OCI-LY1 (cell line): ENCODE measurements around the gene MAPK12.

Experiments
- H2AFZ ChIP-seq: fragments of 200-600 bp; sonication (generic), shearing (Covaris generic); 2 replicates; pipeline ENCODE4 v1.6.0; 2014; ENCODE audit warnings: antibody characterized with exemption, mild to moderate bottlenecking, low read length
- H3F3A ChIP-seq: fragments of 200-600 bp; sonication (generic), shearing (Covaris generic); 2 replicates; pipeline ENCODE4 v1.6.0; 2014; ENCODE audit warnings: mild to moderate bottlenecking, antibody characterized with exemption, low read length, moderate library complexity; ENCODE audit not compliant: insufficient read depth
- H3K27ac ChIP-seq: fragments of 200-600 bp; sonication (generic); 2 replicates; pipeline ENCODE4 v1.5.1; 2014; ENCODE audit warnings: low read length, mixed run types, mild to moderate bottlenecking, low read depth; ENCODE audit not compliant: poor library complexity, severe bottlenecking
- H3K27me3 ChIP-seq: fragments of 200-600 bp; sonication (generic); 2 replicates; pipeline ENCODE4 v1.6.0; 2014; ENCODE audit warnings: antibody characterized with exemption, mild to moderate bottlenecking, low read length, moderate library complexity; ENCODE audit not compliant: insufficient read depth
- H3K36me3 ChIP-seq: fragments of 200-600 bp; sonication (generic); 2 replicates; pipeline ENCODE4 v1.6.1; 2014; ENCODE audit warnings: mild to moderate bottlenecking, antibody characterized with exemption, low read length, moderate library complexity, mixed read lengths; ENCODE audit not compliant: insufficient read depth
- H3K4me1 ChIP-seq: fragments of 200-600 bp; sonication (generic); 2 replicates; pipeline ENCODE4 v1.5.1; 2014; ENCODE audit warnings: mild to moderate bottlenecking, low read length, moderate library complexity; ENCODE audit not compliant: insufficient read depth, severe bottlenecking
- H3K4me2 ChIP-seq: fragments of 200-600 bp; sonication (generic), shearing (Covaris generic); 2 replicates; pipeline ENCODE4 v1.6.1; 2014; ENCODE audit warnings: low read length
- H3K4me3 ChIP-seq: fragments of 200-600 bp; sonication (generic); 2 replicates; pipeline ENCODE4 v1.5.1; 2014; ENCODE audit warnings: low read length, low read depth, mild to moderate bottlenecking, mixed read lengths; ENCODE audit not compliant: poor library complexity, severe bottlenecking
- H3K79me2 ChIP-seq: fragments of 200-600 bp; shearing (Covaris generic); 2 replicates; pipeline ENCODE4 v1.6.1; 2016; ENCODE audit warnings: mixed run types, low read length, mixed read lengths; ENCODE audit not compliant: insufficient read depth
- H3K9ac ChIP-seq: fragments of 200-600 bp; sonication (generic), shearing (Covaris generic); 2 replicates; pipeline ENCODE4 v1.6.1; 2014; ENCODE audit warnings: mild to moderate bottlenecking, low read length, mixed read lengths
- H3K9me2 ChIP-seq: fragments of 200-600 bp; sonication (generic), shearing (Covaris generic); 2 replicates; pipeline ENCODE4 v1.6.1; 2014; ENCODE audit warnings: low read depth, mild to moderate bottlenecking, low read length, mixed read lengths
- H3K9me3 ChIP-seq: fragments of 200-600 bp; shearing (Covaris generic); 2 replicates; pipeline ENCODE4 v1.6.1; 2014; ENCODE audit warnings: low read length, mixed read lengths
- H4K20me1 ChIP-seq: fragments of 200-600 bp; sonication (generic), shearing (Covaris generic); 2 replicates; pipeline ENCODE4 v1.6.0; 2016; ENCODE audit warnings: mild to moderate bottlenecking, low read length; ENCODE audit not compliant: insufficient read depth
- EZH2 ChIP-seq: fragments of 200-600 bp; sonication (generic), shearing (Covaris generic); IDR thresholded peaks from 2 replicates; pipeline ENCODE4 v1.8.0; 2017; ENCODE audit warnings: borderline replicate concordance, mixed run types, mild to moderate bottlenecking, antibody characterized with exemption, low read length, moderate library complexity, mixed read lengths
- TF ChIP-seq, protein P1 (sequence below): fragments of 200-600 bp; sonication (generic), shearing (Covaris generic); IDR thresholded peaks from 2 replicates; pipeline ENCODE4 v1.5.1; 2017; ENCODE audit warnings: mild to moderate bottlenecking, antibody characterized with exemption, low read length, moderate library complexity, mixed read lengths

Gene MAPK12

DNA sequence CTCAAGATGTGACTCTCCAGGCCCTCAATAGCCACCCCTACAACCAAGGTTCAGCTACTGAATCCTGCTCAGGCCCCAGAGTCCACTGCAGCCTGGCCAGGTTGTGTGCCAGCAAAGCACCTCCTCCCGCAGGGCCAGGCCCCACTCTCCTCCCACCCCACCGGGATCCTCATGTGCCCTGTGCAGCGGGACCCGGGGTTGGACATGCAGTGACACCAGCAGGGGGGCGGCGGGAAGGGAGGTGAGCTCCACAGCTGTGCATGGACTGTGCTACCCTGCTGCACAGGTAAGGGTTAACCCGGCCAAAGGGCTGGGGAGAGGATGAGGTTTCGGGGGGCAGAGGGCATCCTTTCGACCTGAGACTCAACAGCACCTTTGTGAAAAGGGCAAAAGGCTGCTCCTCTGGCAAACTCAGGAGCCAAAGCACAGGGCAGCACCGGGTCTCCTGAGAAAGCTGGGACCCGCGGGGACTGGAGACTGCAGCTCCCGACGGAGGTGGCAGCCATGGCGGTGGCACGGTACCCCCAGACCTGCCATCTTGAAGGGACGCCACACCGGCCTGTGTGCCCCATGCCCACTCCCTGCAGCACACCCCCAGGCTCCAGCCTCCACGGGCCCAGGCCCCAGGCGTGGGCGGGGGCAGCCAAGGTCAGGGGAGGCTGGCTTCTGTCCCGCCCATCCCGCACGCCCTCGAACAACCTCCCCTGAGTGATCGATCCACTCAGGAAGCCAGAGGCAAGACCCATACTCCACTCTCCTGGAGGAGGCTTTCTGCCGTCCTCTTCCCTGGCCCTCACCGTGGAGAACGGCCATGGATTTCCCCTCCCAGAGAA is 35.4 kb upstream of the MAPK12 start:
- Histone ChIP-seq H2AFZ (no peak overlapping the region), H3K36me3 (no peaks in the 10 kb centered on the region), H4K20me1 (no peaks in the 10 kb centered on the region), H3K9ac (no peak overlapping the region), H3K4me2 (no peak overlapping the region), H3F3A (0 out of 2 replicates have a peak, but pooled peaks cover 3% of the 10 kb centered on the region), H3K27ac (no peak overlapping the region), H3K9me2 (no peaks in the 10 kb centered on the region), H3K79me2 (no peaks in the 10 kb centered on the region), H3K4me1 (peaks cover 25% of the 10 kb centered on the region), H3K27me3 (peaks cover 23% of the 10 kb centered on the region), H3K4me3 (no peak overlapping the region), H3K9me3 (no peaks in the 10 kb centered on the region)
- no peak for TF ChIP-seq EZH2
- TF ChIP-seq, protein P1, sequence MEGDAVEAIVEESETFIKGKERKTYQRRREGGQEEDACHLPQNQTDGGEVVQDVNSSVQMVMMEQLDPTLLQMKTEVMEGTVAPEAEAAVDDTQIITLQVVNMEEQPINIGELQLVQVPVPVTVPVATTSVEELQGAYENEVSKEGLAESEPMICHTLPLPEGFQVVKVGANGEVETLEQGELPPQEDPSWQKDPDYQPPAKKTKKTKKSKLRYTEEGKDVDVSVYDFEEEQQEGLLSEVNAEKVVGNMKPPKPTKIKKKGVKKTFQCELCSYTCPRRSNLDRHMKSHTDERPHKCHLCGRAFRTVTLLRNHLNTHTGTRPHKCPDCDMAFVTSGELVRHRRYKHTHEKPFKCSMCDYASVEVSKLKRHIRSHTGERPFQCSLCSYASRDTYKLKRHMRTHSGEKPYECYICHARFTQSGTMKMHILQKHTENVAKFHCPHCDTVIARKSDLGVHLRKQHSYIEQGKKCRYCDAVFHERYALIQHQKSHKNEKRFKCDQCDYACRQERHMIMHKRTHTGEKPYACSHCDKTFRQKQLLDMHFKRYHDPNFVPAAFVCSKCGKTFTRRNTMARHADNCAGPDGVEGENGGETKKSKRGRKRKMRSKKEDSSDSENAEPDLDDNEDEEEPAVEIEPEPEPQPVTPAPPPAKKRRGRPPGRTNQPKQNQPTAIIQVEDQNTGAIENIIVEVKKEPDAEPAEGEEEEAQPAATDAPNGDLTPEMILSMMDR = no peak

DNA sequence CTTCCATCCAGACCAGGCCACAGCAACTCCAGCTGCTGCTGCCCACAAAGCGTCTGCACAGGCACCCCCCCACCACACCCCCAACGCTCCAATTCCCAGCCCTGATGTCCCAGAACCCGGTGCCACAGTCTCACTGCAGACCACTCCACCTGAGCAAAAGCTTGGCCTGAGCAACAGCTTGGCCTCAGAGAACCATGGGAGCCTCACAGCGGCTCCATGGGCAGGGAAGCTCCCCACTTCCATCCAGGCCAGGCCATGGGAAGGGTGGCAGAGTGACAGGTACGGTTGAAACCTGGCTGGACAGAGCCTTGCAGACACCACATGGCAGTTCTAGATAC is 32.8 kb upstream of the MAPK12 start:
- 0 out of 2 replicates have a peak, but pooled peaks cover 3% of the 10 kb centered on the region for H3F3A ChIP-seq
- peaks cover 22% of the 10 kb centered on the region for H3K27me3 ChIP-seq
- H3K27ac ChIP-seq = no peak overlapping the region
- H3K9me2 ChIP-seq = no peaks in the 10 kb centered on the region
- H3K9me3 ChIP-seq = no peaks in the 10 kb centered on the region
- no peak overlapping the region for H3K4me3 ChIP-seq
- H3K79me2 ChIP-seq = no peaks in the 10 kb centered on the region
- H4K20me1 ChIP-seq = no peaks in the 10 kb centered on the region
- H3K4me1 ChIP-seq = peaks cover 19% of the 10 kb centered on the region
- TF ChIP-seq, protein P1 = no peak
- TF ChIP-seq EZH2 = no peak
- no peak overlapping the region for H3K9ac ChIP-seq
- no peaks in the 10 kb centered on the region for H3K36me3 ChIP-seq
- H2AFZ ChIP-seq = no peak overlapping the region
- no peak overlapping the region for H3K4me2 ChIP-seq

DNA sequence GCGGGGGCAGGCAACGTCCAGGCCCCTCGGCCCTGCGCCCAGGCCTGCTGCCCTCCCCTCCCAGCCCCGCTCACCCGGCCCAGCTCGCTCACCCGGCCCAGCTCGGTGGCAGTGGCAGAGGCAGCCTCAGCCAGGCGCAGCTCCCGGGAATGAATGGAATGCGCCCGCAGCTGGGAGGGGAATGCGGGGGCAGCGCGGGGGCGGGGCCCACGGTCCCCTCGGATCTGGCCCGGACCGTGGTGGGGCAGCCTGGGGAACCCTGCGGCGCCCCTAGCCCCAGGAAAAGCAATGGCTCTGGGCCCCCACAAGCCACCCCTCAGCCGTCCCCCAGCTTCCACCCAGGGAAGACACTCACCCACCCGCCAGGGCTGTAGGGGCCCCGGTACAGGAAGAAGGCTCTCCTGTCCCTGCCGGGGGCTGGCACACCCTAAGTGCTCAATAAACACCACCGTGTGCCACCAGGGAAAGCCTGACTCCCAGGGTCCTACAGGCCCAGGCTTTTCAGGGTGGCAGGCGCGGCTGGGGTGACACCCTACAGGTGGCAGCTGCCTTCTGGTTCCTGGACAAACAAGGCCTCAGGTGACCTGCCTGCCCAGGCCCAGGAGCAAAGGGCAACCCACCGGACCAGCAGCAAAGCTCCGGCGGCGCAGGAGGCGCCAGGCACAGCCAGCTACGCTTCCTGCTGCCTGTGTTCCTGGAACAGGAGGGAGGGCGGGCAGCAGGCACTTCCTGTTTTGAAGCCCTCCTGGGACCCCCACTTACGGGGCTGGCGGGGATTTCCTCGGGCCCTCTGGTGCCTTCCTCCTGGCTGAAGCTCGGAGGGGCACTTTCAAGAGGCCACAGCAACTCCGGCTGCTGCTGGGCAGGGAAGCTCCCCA is 32.2 kb upstream of the MAPK12 start:
- no peaks in the 10 kb centered on the region for H3K9me3 ChIP-seq
- H3K36me3 ChIP-seq = no peaks in the 10 kb centered on the region
- no peaks in the 10 kb centered on the region for H3K9me2 ChIP-seq
- no peaks in the 10 kb centered on the region for H4K20me1 ChIP-seq
- no peak overlapping the region for H3K4me3 ChIP-seq
- 0 out of 2 replicates have a peak, but pooled peaks cover 3% of the 10 kb centered on the region for H3F3A ChIP-seq
- H3K4me2 ChIP-seq = no peak overlapping the region
- peaks cover 19% of the 10 kb centered on the region for H3K27me3 ChIP-seq
- H3K9ac ChIP-seq = no peak overlapping the region
- H3K4me1 ChIP-seq = peaks cover 19% of the 10 kb centered on the region
- H3K79me2 ChIP-seq = no peaks in the 10 kb centered on the region
- no peak overlapping the region for H3K27ac ChIP-seq
- TF ChIP-seq, protein P1 = no peak
- TF ChIP-seq EZH2 = no peak
- no peak overlapping the region for H2AFZ ChIP-seq
